ENCODE results near the gene D2HGDH.

The D2HGDH gene

DNA sequence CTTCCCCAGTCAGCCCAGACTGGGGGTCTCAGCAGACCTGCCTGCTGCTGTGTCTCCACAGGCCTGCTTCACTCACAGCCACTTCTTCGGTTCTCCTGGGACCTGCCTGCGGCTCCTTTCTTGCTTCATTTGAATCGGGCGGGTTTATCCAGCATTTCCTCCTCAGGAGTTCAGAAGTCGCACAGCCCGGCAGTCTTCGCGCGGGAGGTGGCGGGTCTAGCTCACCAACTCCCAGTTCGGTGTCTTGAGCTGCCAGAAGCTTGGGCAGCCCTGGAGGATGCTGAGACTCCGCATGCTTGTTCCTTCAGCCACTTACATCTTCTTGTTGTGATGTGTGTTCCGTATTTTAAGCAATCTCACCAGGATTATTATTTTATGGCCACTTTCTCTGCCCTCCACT lies 10.8 kb downstream of the D2HGDH start:
- Histone ChIP-seq H3K4me1 (ENCODE audit: control extremely low read depth in 1 of 4, control insufficient read depth in 4 of 4, insufficient read depth in 4 of 4, low read length in 3 of 4) (peaks cover 0 to 15% (median 10%) of the 10 kb centered on the region in 4 experiments), H3K9me3 (ENCODE audit: control extremely low read depth in 1 of 5, control insufficient read depth in 4 of 5, insufficient read depth in 2 of 5, low read depth in 1 of 5, low read length in 4 of 5) (peaks cover 0 to 13% (median 7%) of the 10 kb centered on the region in 5 experiments), H3K27me3 (replicated peaks in 2 of 5; ENCODE audit: control insufficient read depth in 4 of 5, insufficient read depth in 5 of 5, low read length in 4 of 5) (no peaks in the 10 kb centered on the region), H3K27ac (ENCODE audit: insufficient read depth in 1 of 2, low read depth in 1 of 2, low read length in 2 of 2, poor library complexity in 1 of 2, severe bottlenecking in 2 of 2) (no peak overlapping the region), H3K36me3 (ENCODE audit: control insufficient read depth in 4 of 4, insufficient read depth in 4 of 4, low read length in 3 of 4) (peaks cover 8 to 60% (median 44%) of the 10 kb centered on the region in 4 experiments), H3K4me3 (ENCODE audit: control insufficient read depth in 1 of 7, extremely low read depth in 1 of 7, insufficient read depth in 4 of 7, low read depth in 2 of 7, low read length in 6 of 7) (no peak overlapping the region)
- WGBS (ENCODE audit: insufficient coverage): 97% methylated on average over 13 of the region's 13 CpGs
- ChIA-PET POLR2A (no interaction called here), CTCF (interaction anchor here (1.2 to 1.6 kb wide), 2 partner anchors 11 to 133 kb away, joined by 4 to 5 read pairs; partner anchors contain the start of gene D2HGDH)
- no peak for DNase-seq

DNA sequence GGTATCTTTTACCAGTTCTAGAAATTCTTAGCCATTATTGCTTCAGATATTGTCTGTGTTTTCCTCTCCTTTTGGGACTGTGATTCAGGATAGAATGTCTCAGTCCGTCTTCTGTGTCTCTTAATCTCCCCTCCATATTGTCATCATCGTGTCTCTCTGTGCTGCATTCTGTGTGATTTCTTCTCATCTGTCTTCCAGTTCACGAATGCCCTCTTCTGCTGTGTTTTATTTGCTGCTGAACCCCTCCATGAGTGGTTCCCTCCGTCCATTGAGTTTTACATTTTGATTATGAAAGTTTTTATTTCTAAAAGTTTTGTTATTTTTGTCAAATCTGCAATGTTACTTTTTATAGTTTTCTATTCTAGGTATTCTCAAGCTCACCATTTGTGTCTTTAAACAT lies 11.7 kb downstream of the D2HGDH start:
- peaks cover 0 to 7% (median 3%) of the 10 kb centered on the region in 4 experiments for H3K4me1 ChIP-seq (ENCODE audit: control extremely low read depth in 1 of 4, control insufficient read depth in 4 of 4, insufficient read depth in 4 of 4, low read length in 3 of 4)
- H3K27me3 ChIP-seq (replicated peaks in 2 of 5; ENCODE audit: control insufficient read depth in 4 of 5, insufficient read depth in 5 of 5, low read length in 4 of 5): no peaks in the 10 kb centered on the region
- H3K27ac ChIP-seq (ENCODE audit: insufficient read depth in 1 of 2, low read depth in 1 of 2, low read length in 2 of 2, poor library complexity in 1 of 2, severe bottlenecking in 2 of 2): no peak overlapping the region
- no peak overlapping the region for H3K4me3 ChIP-seq (ENCODE audit: control insufficient read depth in 1 of 7, extremely low read depth in 1 of 7, insufficient read depth in 4 of 7, low read depth in 2 of 7, low read length in 6 of 7)
- H3K36me3 ChIP-seq (ENCODE audit: control insufficient read depth in 4 of 4, insufficient read depth in 4 of 4, low read length in 3 of 4): peaks cover 8 to 67% (median 45%) of the 10 kb centered on the region in 4 experiments
- ChIA-PET POLR2A (no interaction called here), CTCF (interaction anchor here (1.1 to 1.6 kb wide), 2 partner anchors 27 to 132 kb away, joined by 3 to 4 read pairs; no protein-coding TSS in a partner anchor)
- WGBS (ENCODE audit: insufficient coverage): 83% methylated on average over 1 of the region's 4 CpGs
- no peak for DNase-seq
- H3K9me3 ChIP-seq (ENCODE audit: control extremely low read depth in 1 of 5, control insufficient read depth in 4 of 5, insufficient read depth in 2 of 5, low read depth in 1 of 5, low read length in 4 of 5): peaks cover 0 to 13% (median 7%) of the 10 kb centered on the region in 5 experiments

DNA sequence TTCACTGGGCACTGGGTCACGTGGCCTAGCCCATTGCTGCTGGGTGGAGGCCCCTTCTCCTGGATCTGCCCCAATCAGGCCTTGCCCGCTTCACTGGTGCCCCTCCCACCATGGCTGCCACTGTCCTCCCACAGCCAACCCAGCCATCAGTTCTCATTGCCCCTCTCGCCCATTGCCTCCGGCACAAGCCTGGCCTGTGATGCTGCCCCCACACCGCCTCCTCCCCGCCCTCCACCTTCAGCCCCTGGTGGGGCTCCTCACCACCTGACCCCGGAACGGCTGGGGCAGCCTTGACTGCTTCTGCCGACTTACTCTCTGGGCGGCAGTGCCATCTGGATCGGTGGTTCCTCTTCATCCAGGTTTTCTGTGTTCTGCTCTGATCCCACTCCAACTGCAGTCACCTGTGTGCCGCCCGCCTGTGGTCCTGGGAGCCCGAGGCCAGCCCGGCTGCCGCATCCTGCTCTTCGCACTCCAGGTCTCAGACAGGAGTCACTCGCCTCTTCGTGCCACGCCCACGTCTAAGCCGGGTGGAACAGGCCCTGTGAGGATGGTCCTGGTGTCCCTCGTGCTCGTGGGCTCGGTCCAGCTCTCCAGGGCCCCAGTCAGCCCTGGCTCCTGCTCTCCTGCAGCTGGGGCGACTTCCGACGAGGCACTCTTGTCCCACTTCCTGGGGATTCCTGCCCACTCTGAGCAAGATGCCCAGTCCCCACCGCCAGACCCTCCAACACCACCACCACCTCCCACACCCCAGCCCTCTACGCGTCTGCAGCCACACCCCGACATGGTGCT lies 14.2 kb downstream of the D2HGDH start:
- Histone ChIP-seq H3K36me3 (ENCODE audit: control insufficient read depth in 4 of 4, insufficient read depth in 4 of 4, low read length in 3 of 4) (peaks cover 9 to 78% (median 50%) of the 10 kb centered on the region in 4 experiments), H3K27me3 (replicated peaks in 2 of 5; ENCODE audit: control insufficient read depth in 4 of 5, insufficient read depth in 5 of 5, low read length in 4 of 5) (no peaks in the 10 kb centered on the region), H3K27ac (ENCODE audit: insufficient read depth in 1 of 2, low read depth in 1 of 2, low read length in 2 of 2, poor library complexity in 1 of 2, severe bottlenecking in 2 of 2) (no peak overlapping the region), H3K9me3 (ENCODE audit: control extremely low read depth in 1 of 5, control insufficient read depth in 4 of 5, insufficient read depth in 2 of 5, low read depth in 1 of 5, low read length in 4 of 5) (peaks cover 0 to 13% (median 7%) of the 10 kb centered on the region in 5 experiments), H3K4me3 (ENCODE audit: control insufficient read depth in 1 of 7, extremely low read depth in 1 of 7, insufficient read depth in 4 of 7, low read depth in 2 of 7, low read length in 6 of 7) (no peak overlapping the region), H3K4me1 (ENCODE audit: control extremely low read depth in 1 of 4, control insufficient read depth in 4 of 4, insufficient read depth in 4 of 4, low read length in 3 of 4) (peaks cover 0 to 2% (median 0%) of the 10 kb centered on the region in 4 experiments)
- WGBS (ENCODE audit: insufficient coverage): 96% methylated on average over 29 of the region's 32 CpGs
- DNase-seq: no peak
- ChIA-PET CTCF (no interaction called here), POLR2A (interaction anchor here (0.6 kb wide), 1 partner anchor 55 kb away, joined by 3 read pairs; no protein-coding TSS in a partner anchor)

DNA sequence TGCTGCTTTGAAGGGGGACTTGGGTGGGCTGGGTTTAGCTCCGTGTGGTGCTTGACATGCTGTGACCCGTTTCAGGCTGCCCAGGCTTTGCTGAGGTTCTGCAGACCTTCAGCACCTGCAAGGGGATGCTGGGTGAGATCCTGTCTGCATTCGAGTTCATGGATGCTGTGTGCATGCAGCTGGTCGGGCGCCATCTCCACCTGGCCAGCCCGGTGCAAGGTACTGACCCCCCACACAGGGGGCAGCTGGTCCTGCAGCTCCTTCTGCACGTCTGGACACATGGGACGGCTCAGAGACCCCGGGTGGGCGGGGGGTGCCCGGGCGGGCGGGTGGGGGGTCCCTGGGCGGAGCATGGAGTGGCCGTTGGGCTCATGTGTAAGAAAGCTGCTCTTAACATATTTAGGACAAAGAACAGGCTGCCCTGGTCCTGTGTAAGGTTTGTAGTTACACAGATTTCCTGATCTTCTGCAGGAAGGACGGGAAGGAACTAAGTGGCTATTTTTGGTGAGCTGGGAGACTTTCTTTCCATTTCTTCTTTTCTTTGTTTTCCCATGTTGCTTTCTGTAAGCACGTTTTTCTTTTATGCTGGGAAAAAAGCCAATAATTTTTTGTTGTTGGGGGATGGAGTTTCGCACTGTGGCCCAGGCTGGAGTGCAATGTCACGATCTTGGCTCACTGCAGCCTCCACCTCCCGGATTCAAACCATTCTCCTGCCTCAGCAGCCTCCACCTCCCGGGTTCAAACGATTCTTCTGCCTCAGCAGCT lies 15.8 kb downstream of the D2HGDH start:
- Histone ChIP-seq H3K4me3 (ENCODE audit: control insufficient read depth in 1 of 7, extremely low read depth in 1 of 7, insufficient read depth in 4 of 7, low read depth in 2 of 7, low read length in 6 of 7) (no peak overlapping the region), H3K27me3 (replicated peaks in 2 of 5; ENCODE audit: control insufficient read depth in 4 of 5, insufficient read depth in 5 of 5, low read length in 4 of 5) (no peaks in the 10 kb centered on the region), H3K27ac (ENCODE audit: insufficient read depth in 1 of 2, low read depth in 1 of 2, low read length in 2 of 2, poor library complexity in 1 of 2, severe bottlenecking in 2 of 2) (no peak overlapping the region), H3K9me3 (ENCODE audit: control extremely low read depth in 1 of 5, control insufficient read depth in 4 of 5, insufficient read depth in 2 of 5, low read depth in 1 of 5, low read length in 4 of 5) (peaks cover 0 to 12% (median 6%) of the 10 kb centered on the region in 5 experiments), H3K36me3 (ENCODE audit: control insufficient read depth in 4 of 4, insufficient read depth in 4 of 4, low read length in 3 of 4) (peaks cover 9 to 71% (median 37%) of the 10 kb centered on the region in 4 experiments), H3K4me1 (ENCODE audit: control extremely low read depth in 1 of 4, control insufficient read depth in 4 of 4, insufficient read depth in 4 of 4, low read length in 3 of 4) (peaks cover 0 to 2% (median 0%) of the 10 kb centered on the region in 4 experiments)
- ChIA-PET POLR2A (no interaction called here), CTCF (interaction anchor here (0.9 to 1.4 kb wide), 3 partner anchors 9 to 10 kb away, joined by 3 read pairs; no protein-coding TSS in a partner anchor)
- no peak for DNase-seq
- 87% methylated on average over 8 of the region's 22 CpGs for WGBS (ENCODE audit: insufficient coverage)

DNA sequence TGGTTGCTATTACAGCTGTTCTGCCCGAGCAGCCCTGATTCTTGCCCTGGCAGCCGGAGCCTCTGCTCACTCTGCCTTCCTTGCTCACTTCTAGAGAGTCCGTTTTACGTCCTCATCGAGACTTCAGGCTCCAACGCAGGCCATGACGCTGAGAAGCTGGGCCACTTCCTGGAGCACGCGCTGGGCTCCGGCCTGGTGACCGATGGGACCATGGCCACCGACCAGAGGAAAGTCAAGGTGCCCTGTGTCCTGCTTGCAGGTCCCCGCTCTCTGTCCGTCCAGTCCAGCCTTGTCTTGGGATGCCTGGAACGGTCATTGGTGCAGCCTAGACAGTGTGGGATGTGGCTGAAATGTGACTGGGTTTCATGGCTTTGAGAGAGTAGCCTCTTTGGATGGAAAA lies 16.7 kb downstream of the D2HGDH start:
- no peak overlapping the region for H3K27ac ChIP-seq (ENCODE audit: insufficient read depth in 1 of 2, low read depth in 1 of 2, low read length in 2 of 2, poor library complexity in 1 of 2, severe bottlenecking in 2 of 2)
- CTCF ChIA-PET: interaction anchor here (1.3 to 1.4 kb wide), 2 partner anchors 10 to 11 kb away, joined by 3 read pairs; no protein-coding TSS in a partner anchor
- H3K36me3 ChIP-seq (ENCODE audit: control insufficient read depth in 4 of 4, insufficient read depth in 4 of 4, low read length in 3 of 4): peaks cover 2 to 71% (median 33%) of the 10 kb centered on the region in 4 experiments
- H3K9me3 ChIP-seq (ENCODE audit: control extremely low read depth in 1 of 5, control insufficient read depth in 4 of 5, insufficient read depth in 2 of 5, low read depth in 1 of 5, low read length in 4 of 5): peaks cover 0 to 4% (median under 1%) of the 10 kb centered on the region in 5 experiments
- 94% methylated on average over 15 of the region's 15 CpGs for WGBS (ENCODE audit: insufficient coverage)
- no peak for DNase-seq
- POLR2A ChIA-PET: no interaction called here
- H3K4me1 ChIP-seq (ENCODE audit: control extremely low read depth in 1 of 4, control insufficient read depth in 4 of 4, insufficient read depth in 4 of 4, low read length in 3 of 4): peaks cover 0 to 2% (median 0%) of the 10 kb centered on the region in 4 experiments
- no peaks in the 10 kb centered on the region for H3K27me3 ChIP-seq (replicated peaks in 2 of 5; ENCODE audit: control insufficient read depth in 4 of 5, insufficient read depth in 5 of 5, low read length in 4 of 5)
- H3K4me3 ChIP-seq (ENCODE audit: control insufficient read depth in 1 of 7, extremely low read depth in 1 of 7, insufficient read depth in 4 of 7, low read depth in 2 of 7, low read length in 6 of 7): no peak overlapping the region

DNA sequence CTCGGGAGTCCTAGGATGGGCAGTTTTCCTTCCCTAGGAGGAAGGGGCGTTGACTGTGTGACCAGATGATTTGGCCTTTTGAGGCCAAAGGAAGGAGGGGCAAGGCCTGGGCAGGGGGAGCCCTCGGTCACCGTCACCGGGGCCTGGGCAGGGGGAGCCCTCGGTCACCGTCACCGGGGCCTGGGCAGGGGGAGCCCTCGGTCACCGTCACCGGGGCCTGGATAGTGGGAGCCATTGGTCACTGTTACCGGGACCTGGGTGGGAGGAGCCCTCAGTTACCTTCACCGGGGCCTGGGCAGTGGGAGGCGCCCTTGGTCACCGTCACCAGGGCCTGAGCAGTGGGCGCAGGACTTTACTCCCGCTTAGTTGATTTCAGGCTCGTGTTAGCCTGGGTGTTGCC lies 17.3 kb downstream of the D2HGDH start:
- Histone ChIP-seq H3K36me3 (ENCODE audit: control insufficient read depth in 4 of 4, insufficient read depth in 4 of 4, low read length in 3 of 4) (peaks cover 2 to 72% (median 34%) of the 10 kb centered on the region in 4 experiments), H3K27ac (ENCODE audit: insufficient read depth in 1 of 2, low read depth in 1 of 2, low read length in 2 of 2, poor library complexity in 1 of 2, severe bottlenecking in 2 of 2) (no peak overlapping the region)
- WGBS (ENCODE audit: insufficient coverage): 97% methylated on average over 18 of the region's 18 CpGs

More for the DNA sequence above, 17.3 kb downstream of the D2HGDH start:
- Histone ChIP-seq H3K9me3 (ENCODE audit: control extremely low read depth in 1 of 5, control insufficient read depth in 4 of 5, insufficient read depth in 2 of 5, low read depth in 1 of 5, low read length in 4 of 5) (peaks cover 0 to 4% (median 0%) of the 10 kb centered on the region in 5 experiments), H3K4me1 (ENCODE audit: control extremely low read depth in 1 of 4, control insufficient read depth in 4 of 4, insufficient read depth in 4 of 4, low read length in 3 of 4) (peaks cover 0 to 2% (median 0%) of the 10 kb centered on the region in 4 experiments), H3K27me3 (replicated peaks in 2 of 5; ENCODE audit: control insufficient read depth in 4 of 5, insufficient read depth in 5 of 5, low read length in 4 of 5) (no peaks in the 10 kb centered on the region), H3K4me3 (ENCODE audit: control insufficient read depth in 1 of 7, extremely low read depth in 1 of 7, insufficient read depth in 4 of 7, low read depth in 2 of 7, low read length in 6 of 7) (no peak overlapping the region)
- DNase-seq: no peak
- CTCF ChIA-PET: interaction anchor here (1.4 kb wide), 1 partner anchor 12 kb away, joined by 3 read pairs; no protein-coding TSS in a partner anchor
- POLR2A ChIA-PET: no interaction called here
